ENCODE data around the gene LEPROT. TPM values are rescaled to one million over a fixed set of nuclear protein-coding genes. Genes with fewer than 3 reads are reported as not detected.
"Not testable (repeated sequence)": the region's sequence is repeated elsewhere in the genome, so short reads cannot be mapped to it uniquely, and the experiment has no call there.

Gene LEPROT
- total and polyA plus RNA-seq, 2 of the 8 experiments (the other 6 are each of a cell fraction or from before 2014, with no cell fraction given) = 25.7 to 27.2 TPM

GRCh38 chr1:65455678-65456077, 35.2 kb downstream of the LEPROT start:
- not testable (repeated sequence) for H3K36me3 ChIP-seq (ENCODE audit: control insufficient read depth in 2 of 4, insufficient read depth in 4 of 4, low read length in 3 of 4); FAIRE-seq; H4K20me1 ChIP-seq (replicated peaks in 1 of 2; ENCODE audit: control insufficient read depth in 1 of 2, insufficient read depth in 2 of 2, low read length in 2 of 2); H3K4me2 ChIP-seq (ENCODE audit: insufficient read depth in 1 of 2, low read depth in 2 of 2, low read length in 2 of 2); H4K8ac ChIP-seq (ENCODE audit: extremely low read depth, insufficient read depth, low read length); H3K14ac ChIP-seq (ENCODE audit: insufficient read length); H3K4me3 ChIP-seq (ENCODE audit: extremely low read depth in 1 of 4, insufficient read depth in 2 of 4, low read depth in 3 of 4, low read length in 4 of 4); H3K18ac ChIP-seq (ENCODE audit: extremely low read depth, low read length); H3K79me2 ChIP-seq (ENCODE audit: control insufficient read depth in 1 of 2, insufficient read depth in 2 of 2, low read length in 2 of 2); H2AFZ ChIP-seq (ENCODE audit: low read length); H4K5ac ChIP-seq (ENCODE audit: insufficient read length, low read depth, low read length); H3K23ac ChIP-seq (ENCODE audit: insufficient read length); H3K27me3 ChIP-seq (replicated peaks in 1 of 4; ENCODE audit: control insufficient read depth in 3 of 4, extremely low read depth in 1 of 4, insufficient read depth in 3 of 4, low read length in 3 of 4); H2BK15ac ChIP-seq (ENCODE audit: low read length); H2BK12ac ChIP-seq (ENCODE audit: low read depth, low read length); H2BK5ac ChIP-seq (ENCODE audit: low read depth, low read length); H3K79me1 ChIP-seq (ENCODE audit: low read depth, low read length); H3K9me3 ChIP-seq (ENCODE audit: insufficient read depth in 2 of 2, low read depth in 1 of 2, low read length in 1 of 2); H2AK5ac ChIP-seq (ENCODE audit: low read depth, low read length); H4K91ac ChIP-seq (replicated peaks; ENCODE audit: insufficient read length, low read length); H3K23me2 ChIP-seq (ENCODE audit: low read depth, low read length); H3K9ac ChIP-seq (replicated peaks in 1 of 4; ENCODE audit: extremely low read depth in 1 of 4, low read depth in 3 of 4, low read length in 3 of 4); H2BK20ac ChIP-seq (ENCODE audit: low read length); H2BK120ac ChIP-seq (replicated peaks; ENCODE audit: low read depth, low read length); H3K27ac ChIP-seq (ENCODE audit: low read depth, low read length); H3K56ac ChIP-seq (replicated peaks; ENCODE audit: insufficient read length, low read depth, low read length); H3K4ac ChIP-seq (replicated peaks; ENCODE audit: insufficient read length, low read depth, low read length); H3K4me1 ChIP-seq (replicated peaks in 1 of 4; ENCODE audit: control insufficient read depth in 3 of 4, insufficient read depth in 4 of 4, low read length in 3 of 4)
- CTCF ChIA-PET (ENCODE audit: partially characterized antibody) = interaction anchor here (0.6 to 2.3 kb wide), 2 partner anchors 24 to 943 kb away, joined by 3 to 5 read pairs; no protein-coding TSS in a partner anchor
- 71% methylated on average over 8 of the region's 10 CpGs; no CpG with 5 or more reads in 1 of the 2 experiments for WGBS, 2 experiments (ENCODE audit: extremely low coverage in 1 of 2, insufficient coverage in 1 of 2, insufficient read length in 1 of 2, insufficient replicate concordance in 2 of 2, low coverage in 1 of 2, low lambda C conversion rate in 2 of 2, missing lambda C conversion rate in 1 of 2)
- POLR2A ChIA-PET (ENCODE audit: partially characterized antibody) = interaction anchor here (1.5 kb wide), 1 partner anchor 23 kb away, joined by 3 read pairs; no protein-coding TSS in a partner anchor
- DNase-seq (ENCODE audit: low read depth in 1 of 2, low spot score in 2 of 2) = peak in 1 of 2 experiments; percentile 73

All from H1 (cell line).